Thoracic aorta (tissue), 2 donors: Measurements from ENCODE around the gene PARP14. TPM values are rescaled to one million over a fixed set of nuclear protein-coding genes. Genes with fewer than 3 reads are reported as not detected.

Source experiments
- ATAC-seq: fragments of 150-250 bp; one replicate; pipeline ENCODE4 v1.8.0; 2017; ENCODE audit warnings: low read depth; ENCODE audit not compliant: insufficient number of reproducible peaks, low FRiP score
- DNase-seq: peaks from one replicate; pipeline ENCODE4 v3.0.0-alpha.2; 2020; ENCODE audit warnings: low spot score
- H3K27ac ChIP-seq, 2 donors: fragments of 200-600 bp; sonication (generic); 1 replicate in 1 of 2; 2 replicates in 1 of 2; pipeline ENCODE4 v1.5.1; 2016; ENCODE audit warnings: mild to moderate bottlenecking in 2 of 2, moderate library complexity in 2 of 2
- H3K27me3 ChIP-seq: fragments of 200-600 bp; sonication (generic); replicated peaks from 2 replicates; pipeline ENCODE4 v1.6.0; 2016; ENCODE audit warnings: mild to moderate bottlenecking; ENCODE audit not compliant: insufficient read depth
- H3K36me3 ChIP-seq: fragments of 200-600 bp; sonication (generic); one replicate; pipeline ENCODE4 v1.5.1; 2016
- H3K4me1 ChIP-seq, 2 donors: fragments of 200-600 bp; sonication (generic); 1 replicate in 1 of 2; 2 replicates in 1 of 2; pipeline versions ENCODE4 v1.5.1 to v1.6.0; 2016; ENCODE audit warnings: low read depth in 2 of 2, mild to moderate bottlenecking in 1 of 2; ENCODE audit not compliant: control insufficient read depth in 1 of 2
- H3K4me3 ChIP-seq: fragments of 200-600 bp; sonication (generic); 2 replicates; pipeline ENCODE4 v1.5.1; 2016; ENCODE audit warnings: mild to moderate bottlenecking
- H3K9me3 ChIP-seq: fragments of 200-600 bp; sonication (generic); 2 replicates; pipeline ENCODE4 v1.5.1; 2016
- total RNA-seq, 2 donors: library from RNA; depleted of rRNA; stranded (reverse); fragments of >200 nt; gene quantifications; one replicate each; pipeline versions ENCODE4 v1.1.0 to v1.2.3, GENCODE V29; 2016
- TF ChIP-seq, protein P1 (sequence below): fragments of 200-600 bp; sonication (generic); IDR thresholded peaks from one replicate; pipeline ENCODE4 v1.5.1; 2019; ENCODE audit warnings: antibody characterized with exemption

Gene PARP14, protein sequence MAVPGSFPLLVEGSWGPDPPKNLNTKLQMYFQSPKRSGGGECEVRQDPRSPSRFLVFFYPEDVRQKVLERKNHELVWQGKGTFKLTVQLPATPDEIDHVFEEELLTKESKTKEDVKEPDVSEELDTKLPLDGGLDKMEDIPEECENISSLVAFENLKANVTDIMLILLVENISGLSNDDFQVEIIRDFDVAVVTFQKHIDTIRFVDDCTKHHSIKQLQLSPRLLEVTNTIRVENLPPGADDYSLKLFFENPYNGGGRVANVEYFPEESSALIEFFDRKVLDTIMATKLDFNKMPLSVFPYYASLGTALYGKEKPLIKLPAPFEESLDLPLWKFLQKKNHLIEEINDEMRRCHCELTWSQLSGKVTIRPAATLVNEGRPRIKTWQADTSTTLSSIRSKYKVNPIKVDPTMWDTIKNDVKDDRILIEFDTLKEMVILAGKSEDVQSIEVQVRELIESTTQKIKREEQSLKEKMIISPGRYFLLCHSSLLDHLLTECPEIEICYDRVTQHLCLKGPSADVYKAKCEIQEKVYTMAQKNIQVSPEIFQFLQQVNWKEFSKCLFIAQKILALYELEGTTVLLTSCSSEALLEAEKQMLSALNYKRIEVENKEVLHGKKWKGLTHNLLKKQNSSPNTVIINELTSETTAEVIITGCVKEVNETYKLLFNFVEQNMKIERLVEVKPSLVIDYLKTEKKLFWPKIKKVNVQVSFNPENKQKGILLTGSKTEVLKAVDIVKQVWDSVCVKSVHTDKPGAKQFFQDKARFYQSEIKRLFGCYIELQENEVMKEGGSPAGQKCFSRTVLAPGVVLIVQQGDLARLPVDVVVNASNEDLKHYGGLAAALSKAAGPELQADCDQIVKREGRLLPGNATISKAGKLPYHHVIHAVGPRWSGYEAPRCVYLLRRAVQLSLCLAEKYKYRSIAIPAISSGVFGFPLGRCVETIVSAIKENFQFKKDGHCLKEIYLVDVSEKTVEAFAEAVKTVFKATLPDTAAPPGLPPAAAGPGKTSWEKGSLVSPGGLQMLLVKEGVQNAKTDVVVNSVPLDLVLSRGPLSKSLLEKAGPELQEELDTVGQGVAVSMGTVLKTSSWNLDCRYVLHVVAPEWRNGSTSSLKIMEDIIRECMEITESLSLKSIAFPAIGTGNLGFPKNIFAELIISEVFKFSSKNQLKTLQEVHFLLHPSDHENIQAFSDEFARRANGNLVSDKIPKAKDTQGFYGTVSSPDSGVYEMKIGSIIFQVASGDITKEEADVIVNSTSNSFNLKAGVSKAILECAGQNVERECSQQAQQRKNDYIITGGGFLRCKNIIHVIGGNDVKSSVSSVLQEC (N-terminal part only)
- 10 to 100 TPM; 57.1 to 74.1 TPM for total RNA-seq

DNA sequence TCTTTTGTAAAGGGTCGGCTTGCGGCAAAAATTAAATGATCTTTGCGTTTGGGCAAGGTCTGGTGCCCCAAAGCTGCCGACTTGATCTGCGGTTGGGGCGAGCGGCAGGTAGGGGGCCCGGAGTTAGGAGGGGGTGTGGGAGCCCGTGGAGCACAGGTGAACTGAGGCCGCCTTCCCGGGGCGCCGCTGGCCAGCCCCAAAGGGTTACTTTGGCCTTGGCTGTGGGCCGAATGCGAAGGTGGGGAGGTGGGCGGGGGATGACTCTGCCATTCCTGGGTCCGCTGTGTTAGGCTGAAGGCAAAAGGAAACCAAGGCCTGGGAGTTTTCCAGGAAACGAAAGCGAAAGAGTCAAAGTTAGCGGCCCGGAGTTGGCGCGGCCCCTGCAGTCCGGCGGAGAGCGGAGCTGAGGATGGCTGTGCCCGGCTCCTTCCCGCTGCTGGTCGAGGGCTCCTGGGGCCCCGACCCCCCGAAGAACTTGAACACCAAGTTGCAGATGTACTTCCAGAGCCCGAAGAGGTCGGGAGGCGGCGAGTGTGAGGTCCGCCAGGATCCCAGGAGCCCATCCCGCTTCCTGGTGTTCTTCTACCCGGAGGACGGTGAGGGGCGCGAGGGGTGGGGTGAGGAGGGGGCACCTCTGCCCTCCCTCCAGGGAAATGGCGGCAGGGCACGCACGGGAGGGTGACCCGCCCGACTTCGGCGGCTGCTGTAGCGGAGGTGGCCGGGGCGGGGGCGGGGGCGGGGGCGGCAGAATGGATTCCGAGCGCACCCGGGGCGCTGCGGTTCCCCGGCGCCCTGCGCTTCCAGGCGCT, at the start of gene PARP14:
Gene PARP14 (plus strand): TSS at position 365 of the 809 bp plus-strand sequence. CDS start 45 bp downstream, at position 410.
- Histone ChIP-seq H3K27ac (peak within 1 kb of the TSS; percentile 93), H3K36me3 (no peaks in the 10 kb centered on the region), H3K4me1 (peaks cover 26 to 35% of the 10 kb centered on the region in 2 donors), H3K4me3 (peak within 1 kb of the TSS; percentile 97), H3K9me3 (no peaks in the 10 kb centered on the region), H3K27me3 (no peaks in the 10 kb centered on the region)
- no peak for ATAC-seq
- TF ChIP-seq, protein P1, sequence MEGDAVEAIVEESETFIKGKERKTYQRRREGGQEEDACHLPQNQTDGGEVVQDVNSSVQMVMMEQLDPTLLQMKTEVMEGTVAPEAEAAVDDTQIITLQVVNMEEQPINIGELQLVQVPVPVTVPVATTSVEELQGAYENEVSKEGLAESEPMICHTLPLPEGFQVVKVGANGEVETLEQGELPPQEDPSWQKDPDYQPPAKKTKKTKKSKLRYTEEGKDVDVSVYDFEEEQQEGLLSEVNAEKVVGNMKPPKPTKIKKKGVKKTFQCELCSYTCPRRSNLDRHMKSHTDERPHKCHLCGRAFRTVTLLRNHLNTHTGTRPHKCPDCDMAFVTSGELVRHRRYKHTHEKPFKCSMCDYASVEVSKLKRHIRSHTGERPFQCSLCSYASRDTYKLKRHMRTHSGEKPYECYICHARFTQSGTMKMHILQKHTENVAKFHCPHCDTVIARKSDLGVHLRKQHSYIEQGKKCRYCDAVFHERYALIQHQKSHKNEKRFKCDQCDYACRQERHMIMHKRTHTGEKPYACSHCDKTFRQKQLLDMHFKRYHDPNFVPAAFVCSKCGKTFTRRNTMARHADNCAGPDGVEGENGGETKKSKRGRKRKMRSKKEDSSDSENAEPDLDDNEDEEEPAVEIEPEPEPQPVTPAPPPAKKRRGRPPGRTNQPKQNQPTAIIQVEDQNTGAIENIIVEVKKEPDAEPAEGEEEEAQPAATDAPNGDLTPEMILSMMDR = peak; percentile 11
- DNase-seq = no peak

DNA sequence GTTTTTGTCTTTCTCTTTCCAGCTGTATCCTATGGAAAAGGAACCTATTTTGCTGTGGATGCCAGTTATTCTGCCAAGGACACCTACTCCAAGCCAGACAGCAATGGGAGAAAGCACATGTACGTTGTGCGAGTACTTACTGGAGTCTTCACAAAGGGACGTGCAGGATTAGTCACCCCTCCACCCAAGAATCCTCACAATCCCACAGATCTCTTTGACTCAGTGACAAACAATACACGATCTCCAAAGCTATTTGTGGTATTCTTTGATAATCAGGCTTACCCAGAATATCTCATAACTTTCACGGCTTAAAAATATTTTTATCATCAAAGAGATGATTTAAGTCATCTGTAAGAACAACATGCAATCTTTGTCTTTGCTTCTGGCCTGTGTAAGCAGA, 44.9 kb upstream of the PARP14 start:
- Histone ChIP-seq H3K4me3 (no peak overlapping the region), H3K27me3 (no peaks in the 10 kb centered on the region), H3K36me3 (no peaks in the 10 kb centered on the region), H3K9me3 (no peaks in the 10 kb centered on the region), H3K4me1 (no peaks in the 10 kb centered on the region), H3K27ac (no peak overlapping the region)
- ATAC-seq (no peak), DNase-seq (no peak)
- TF ChIP-seq, protein P1 = no peak

DNA sequence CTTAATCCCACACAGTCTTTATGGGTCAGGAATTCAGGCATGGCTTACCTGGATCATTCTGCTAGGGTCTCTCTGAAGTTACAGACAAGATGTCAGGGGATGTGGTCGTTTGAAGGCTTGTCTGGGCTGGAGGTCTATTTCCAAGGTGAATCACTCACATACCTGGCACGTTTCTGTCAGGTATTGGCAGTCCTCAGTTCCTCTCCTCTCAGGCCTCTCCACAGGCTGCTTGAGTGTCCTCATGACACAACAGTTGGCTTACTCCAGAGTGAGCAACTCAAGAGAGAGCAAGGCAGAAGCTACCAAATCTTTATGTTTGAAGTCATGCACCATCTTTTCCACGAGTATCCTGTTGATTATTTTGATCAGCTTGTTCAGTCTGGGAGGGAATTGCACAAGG, 43.9 kb upstream of the PARP14 start:
- H3K27me3 ChIP-seq = no peaks in the 10 kb centered on the region
- H3K4me3 ChIP-seq = no peak overlapping the region
- no peak overlapping the region for H3K27ac ChIP-seq
- ATAC-seq (no peak), DNase-seq (no peak)
- no peaks in the 10 kb centered on the region for H3K4me1 ChIP-seq
- TF ChIP-seq, protein P1 = no peak
- no peaks in the 10 kb centered on the region for H3K36me3 ChIP-seq
- H3K9me3 ChIP-seq = no peaks in the 10 kb centered on the region

GRCh38 chr3:122640437-122640999, 40.1 kb upstream of the PARP14 start:
- H3K27ac ChIP-seq = no peak overlapping the region
- H3K4me3 ChIP-seq = no peak overlapping the region
- no peaks in the 10 kb centered on the region for H3K9me3 ChIP-seq
- H3K4me1 ChIP-seq = no peaks in the 10 kb centered on the region
- ATAC-seq (no peak), DNase-seq (no peak)
- TF ChIP-seq, protein P1 = no peak
- H3K27me3 ChIP-seq = no peaks in the 10 kb centered on the region
- no peaks in the 10 kb centered on the region for H3K36me3 ChIP-seq
